HG03432 (cell line): ENCODE data around the gene TMEM141.

Source experiments
- ATAC-seq: cut with Tn5 transposase; IDR thresholded peaks from one replicate; pipeline ENCODE4 v1.9.1; 2021; ENCODE audit warnings: mild to moderate bottlenecking, moderate library complexity; ENCODE audit not compliant: unreplicated experiment

The TMEM141 gene

GRCh38 chr9:136790640-136791515 lies at the start of gene TMEM141:
Gene TMEM141, plus strand, starts transcription at chr9:136791344. Its CDS starts 27 bp downstream, at chr9:136791371.
- peak; percentile 86 for ATAC-seq

DNA sequence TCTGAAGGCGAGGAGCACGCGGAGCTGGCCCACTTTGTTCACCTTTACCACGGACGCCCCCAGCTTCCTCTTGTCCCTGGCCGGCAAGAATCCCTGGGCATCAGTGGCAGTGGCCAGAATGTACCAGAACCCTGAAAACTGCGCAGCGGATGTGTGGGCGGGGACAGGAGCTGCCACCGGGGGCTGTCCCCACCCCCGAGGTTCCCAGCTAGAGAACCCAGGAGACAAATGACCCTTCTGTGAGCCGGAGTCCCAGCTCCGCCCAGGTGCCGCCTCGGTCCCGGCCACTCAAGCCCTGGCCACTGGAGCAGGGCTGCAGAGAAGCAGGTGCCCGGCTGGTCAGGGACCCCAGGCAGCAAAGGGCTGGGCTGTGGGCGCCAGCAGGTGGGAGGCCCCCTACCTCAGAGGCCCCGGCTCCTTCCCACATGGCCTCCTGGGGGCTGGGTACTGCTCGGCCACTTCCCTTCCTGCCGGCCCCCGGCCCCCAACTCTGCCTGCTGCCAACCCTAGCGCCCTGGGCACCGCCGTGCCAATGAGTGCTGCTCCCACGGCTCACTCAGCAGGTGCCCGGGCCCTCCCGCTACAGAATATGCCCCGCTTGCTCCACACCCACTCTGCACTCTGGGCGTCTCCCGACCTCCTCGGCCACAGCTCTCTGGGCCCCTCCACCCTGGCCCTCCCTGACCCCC lies 49.1 kb upstream of the TMEM141 start:
- ATAC-seq = peak; percentile 56

- ATAC-seq = no peak
These were observed 48.4 kb upstream of the TMEM141 start, which contains the start of gene LCN10 for GRCh38 chr9:136742591-136743391. Gene LCN10, minus strand, starts transcription at chr9:136742940. Its CDS starts 37 bp downstream, at chr9:136742903.

DNA sequence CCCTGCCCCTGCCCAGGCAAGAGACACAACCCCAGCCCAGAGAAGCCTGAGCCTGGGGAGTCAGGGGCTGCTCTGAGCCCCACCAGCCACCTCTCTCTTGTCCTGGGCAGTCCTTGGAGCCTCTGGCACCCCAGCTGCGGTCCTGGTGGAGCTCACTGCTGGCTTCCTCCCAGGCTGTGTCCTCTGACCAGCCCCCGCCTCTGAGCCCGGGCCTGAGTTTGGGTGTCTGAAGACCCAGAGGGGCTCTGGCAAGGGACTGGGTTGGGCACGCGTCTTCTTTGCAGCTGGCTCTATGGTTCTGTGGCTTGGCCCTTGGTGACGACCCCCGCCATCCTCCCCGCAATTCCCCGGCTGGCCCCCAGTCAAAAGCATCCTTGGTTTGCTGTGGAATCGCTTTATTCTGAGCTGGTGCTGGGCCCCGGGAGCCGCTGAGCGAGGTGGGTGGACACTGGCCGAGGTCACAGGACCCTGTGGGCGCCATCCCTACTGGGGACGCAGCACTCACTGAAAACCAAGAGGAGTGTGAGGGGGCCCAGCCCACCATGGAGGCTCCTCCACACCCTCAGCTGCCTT lies 47.4 kb upstream of the TMEM141 start:
- ATAC-seq = no peak

DNA sequence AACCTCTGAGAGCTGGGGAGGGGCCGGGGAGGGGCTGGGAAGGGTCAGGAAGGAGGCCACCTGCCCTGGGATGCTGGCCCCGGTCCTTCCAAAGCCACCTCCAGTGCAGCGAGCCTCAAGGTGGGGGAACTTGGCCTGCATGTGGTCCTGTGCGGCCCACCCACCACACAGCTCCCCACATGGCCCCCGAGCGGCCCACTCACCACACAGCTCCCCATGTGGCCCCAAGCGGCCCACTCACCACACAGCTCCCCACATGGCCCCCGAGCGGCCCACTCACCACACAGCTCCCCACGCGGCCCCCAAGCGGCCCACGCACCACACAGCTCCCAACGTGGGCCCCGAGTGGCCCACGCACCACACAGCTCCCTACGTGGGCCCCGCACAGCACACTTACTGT lies 46.4 kb upstream of the TMEM141 start:
- no peak for ATAC-seq

DNA sequence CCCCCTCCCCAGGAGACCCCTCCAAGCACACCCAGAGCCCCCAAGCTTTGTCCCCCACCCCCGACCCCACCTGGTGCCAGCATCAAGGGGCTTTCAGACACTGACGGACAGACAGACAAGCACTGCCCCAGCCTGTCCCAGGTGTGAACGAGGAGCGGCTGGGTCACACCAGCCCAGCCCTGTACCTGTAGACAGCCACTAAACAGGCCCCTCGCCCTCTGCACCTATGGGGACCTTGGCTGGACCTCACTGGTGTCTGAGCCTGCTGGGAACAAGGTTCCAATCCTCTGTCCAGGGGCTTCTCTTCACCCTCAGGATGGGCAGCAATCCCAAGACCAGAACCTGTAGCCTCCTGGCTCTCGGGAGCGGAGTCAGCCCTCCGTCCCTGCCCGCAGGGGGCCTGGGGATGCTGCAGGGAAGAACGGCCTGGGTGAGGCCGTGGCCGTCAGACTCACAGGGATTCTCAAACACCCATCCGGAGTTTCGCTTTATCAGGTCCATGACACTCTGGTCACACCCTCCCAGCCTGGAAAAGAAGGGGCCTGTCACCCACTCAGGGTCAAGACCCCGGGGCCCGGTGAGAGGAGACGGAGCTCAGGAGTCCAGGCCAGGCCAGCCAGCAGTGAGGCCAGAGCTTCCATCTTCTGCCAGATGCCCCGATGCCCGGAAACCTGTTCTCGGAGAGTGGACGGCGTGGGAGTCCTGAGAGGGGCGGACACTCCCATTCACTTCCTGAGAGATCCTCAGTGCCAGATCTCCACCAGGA lies 45.6 kb upstream of the TMEM141 start:
- ATAC-seq = no peak

- ATAC-seq = no peak
These were observed 45.0 kb upstream of the TMEM141 start for GRCh38 chr9:136746155-136746490.

DNA sequence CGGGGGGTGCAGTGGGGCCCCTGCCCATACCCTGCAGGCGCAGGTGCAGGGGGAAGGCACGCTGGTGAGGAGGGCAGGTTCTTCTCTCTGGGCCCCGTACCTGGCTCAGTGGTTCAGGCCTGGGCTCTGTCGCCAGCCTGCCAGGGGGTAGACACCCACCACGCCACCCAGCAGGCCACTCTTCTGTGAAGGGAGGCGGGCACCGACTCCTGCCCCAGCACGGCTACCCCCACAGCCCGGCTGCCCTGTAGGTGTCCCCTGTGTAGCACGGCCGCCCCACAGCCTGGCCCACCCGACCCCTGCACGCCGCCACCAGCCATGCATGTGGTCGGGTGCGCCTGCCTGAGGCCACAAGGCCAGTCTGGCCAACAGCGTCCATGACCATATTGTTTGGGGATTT lies 44.5 kb upstream of the TMEM141 start:
- ATAC-seq = no peak

GRCh38 chr9:136747161-136748060 lies 43.7 kb upstream of the TMEM141 start:
- no peak for ATAC-seq

- no peak for ATAC-seq
These were observed 42.9 kb upstream of the TMEM141 start, which contains the start of gene LCN6 for GRCh38 chr9:136748201-136748600. Gene LCN6, minus strand, starts transcription at chr9:136748525. Its CDS starts 42 bp downstream, at chr9:136748483.

DNA sequence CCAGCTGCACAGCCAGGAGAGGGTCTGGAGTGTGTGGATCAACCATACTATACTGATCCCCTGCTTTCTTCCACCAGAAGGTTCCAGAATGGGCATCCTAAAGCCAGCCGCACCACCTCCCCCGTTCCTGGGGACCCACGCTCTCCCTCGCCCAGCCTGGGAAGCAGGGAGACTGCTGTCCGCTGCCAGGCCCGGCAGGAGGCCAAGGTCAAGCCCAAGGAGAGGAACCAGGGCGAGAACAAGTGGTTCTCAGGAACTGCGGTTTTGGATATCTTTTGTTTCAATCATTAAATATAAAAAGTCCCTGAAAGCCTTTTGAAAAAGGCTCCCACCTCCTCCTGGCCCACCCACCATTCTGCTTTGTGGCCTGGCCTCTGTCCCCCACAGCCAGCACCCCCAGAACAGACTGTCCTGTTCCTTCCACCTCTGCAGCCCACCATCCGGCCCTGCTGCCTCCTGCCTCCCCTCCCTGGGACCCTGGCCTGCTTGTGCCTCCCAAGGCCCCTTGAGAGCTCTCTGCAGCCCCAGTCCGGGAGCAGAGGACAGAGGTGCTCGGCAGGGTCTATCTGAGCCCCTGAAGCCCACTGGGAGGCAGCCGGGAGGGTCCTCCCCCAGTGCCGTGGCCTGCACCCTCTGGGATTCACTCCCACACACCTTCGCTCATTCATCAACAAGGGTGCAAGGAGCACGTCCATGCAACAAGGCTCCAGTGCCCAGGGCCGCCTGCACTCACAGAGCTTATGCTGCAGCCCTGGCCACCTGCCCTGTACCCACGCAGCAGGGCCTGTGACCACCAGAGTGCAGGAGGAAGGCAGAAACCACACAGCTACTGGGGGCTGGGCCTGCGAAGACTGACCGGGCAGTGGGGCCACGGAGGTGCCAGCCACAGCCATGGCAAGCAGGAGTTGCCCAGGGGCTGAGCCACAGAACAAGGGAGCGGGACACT lies 42.2 kb upstream of the TMEM141 start:
- ATAC-seq = no peak

- no peak for ATAC-seq
These were observed 40.6 kb upstream of the TMEM141 start for GRCh38 chr9:136750526-136750925.

DNA sequence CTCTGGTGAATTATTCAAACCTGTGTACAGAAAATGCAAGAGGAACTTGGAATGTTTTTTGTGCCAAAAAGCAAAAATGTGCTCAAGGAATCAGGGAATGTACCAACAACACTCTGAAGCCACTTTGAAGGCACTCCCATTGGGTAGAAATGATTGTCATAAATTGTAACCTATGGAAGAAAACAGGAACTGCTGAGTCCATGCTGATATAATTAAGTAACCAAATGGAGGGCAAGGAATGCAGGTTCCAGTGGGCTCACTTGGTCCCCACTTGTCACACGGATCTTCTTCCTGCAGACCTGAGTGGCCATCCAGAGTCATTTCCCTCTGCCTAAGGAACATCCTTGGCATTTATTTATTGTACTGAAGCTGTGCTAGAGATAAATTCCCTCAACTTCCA lies 39.9 kb upstream of the TMEM141 start:
- ATAC-seq = no peak

- ATAC-seq = no peak
These were observed 39.3 kb upstream of the TMEM141 start for GRCh38 chr9:136751814-136752213.

DNA sequence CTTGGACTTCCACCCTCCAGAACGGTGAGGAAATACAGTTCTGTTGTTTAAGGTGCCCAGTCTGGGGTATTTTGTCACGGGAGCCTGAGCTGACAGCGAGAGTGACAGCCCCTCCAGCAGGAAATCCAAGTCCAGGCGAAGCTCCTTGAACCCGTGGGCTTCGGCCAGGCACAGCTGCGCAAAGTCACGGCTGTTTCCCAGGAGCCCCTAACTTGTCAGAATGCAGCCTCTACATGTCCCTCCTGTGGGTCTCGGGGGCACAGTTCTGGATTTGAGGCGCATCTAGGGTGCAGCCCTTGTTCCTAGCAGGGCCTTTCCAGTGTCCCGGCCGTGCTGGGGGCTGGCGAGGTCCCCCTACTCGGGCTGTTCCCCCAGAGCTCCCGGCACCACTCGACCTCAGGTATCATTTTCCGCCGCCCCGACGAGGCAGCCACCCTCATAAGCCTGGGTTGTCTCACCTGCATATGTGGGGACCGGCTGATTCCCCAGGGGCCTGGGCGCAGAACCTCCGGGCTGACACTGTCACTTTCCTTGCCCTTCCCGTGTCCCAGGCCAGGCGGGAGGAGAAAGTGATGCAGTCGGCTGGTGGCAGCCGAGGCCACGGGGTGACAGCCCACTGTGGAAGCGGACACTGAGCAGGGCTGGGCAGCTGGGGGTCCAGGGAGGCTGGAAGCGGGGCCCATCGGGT lies 37.6 kb upstream of the TMEM141 start:
- no peak for ATAC-seq

DNA sequence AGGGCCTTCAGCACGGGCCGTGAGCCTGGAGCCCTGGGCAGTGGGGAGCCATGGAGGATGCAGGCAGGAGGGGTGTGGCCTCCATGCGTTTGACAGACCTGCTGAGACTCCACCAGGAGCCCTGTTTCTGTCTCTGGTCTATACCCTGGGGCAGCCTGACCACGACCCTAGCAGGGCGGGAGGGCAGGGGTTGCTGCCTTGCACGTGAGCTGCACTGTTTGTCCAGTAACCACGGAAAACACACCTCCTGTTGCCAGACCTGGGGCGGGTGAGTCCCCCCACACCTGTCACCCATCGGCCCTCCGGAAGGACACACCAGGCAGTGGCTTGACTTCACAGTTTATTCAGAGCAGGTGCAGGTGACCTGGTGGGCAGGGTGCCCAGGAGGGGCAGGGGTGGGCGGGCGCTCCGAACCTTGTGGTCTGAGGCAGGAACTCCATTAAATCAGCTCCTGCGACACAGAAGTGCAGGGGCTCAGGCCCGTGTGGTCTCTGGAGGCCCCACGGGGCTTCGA lies 37.0 kb upstream of the TMEM141 start:
- ATAC-seq = no peak

DNA sequence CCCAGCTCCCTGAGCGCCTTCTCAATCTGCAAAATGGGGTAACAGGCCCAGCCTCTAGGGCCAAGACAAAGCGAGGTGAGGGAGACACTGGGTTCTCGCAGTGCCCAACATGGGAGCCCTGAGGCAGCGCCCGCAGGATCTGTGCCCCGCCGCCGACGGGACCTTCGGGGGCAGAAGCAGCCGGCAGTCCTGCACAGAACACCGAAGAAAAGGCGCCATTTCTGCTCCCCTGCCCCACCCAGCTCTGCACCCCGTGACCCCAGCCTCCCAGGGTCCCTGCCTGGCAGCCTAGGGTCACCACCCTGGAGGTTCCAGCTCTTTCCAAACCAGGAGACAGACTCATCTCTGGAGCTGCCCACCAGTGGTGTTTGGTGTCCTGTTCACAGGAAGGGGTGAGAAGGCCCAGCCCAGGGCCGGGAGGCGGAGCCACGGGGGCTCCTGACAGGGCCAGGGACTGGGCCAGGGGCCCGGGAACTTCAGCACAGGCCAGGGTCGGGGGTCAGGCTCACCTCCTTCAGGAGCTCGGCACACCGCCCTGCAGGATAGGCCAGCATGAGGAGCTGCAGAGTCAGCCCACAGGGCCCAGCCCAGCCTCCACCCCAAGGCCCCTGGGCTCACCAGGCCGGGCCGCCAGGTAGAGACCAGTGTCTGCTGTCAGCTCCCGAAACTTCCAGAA lies 36.4 kb upstream of the TMEM141 start:
- ATAC-seq = no peak
